ENCODE results near the gene SEC14L1. TPM values are rescaled to one million over a fixed set of nuclear protein-coding genes. Genes with fewer than 3 reads are reported as not detected.

SEC14L1 gene
- total RNA-seq, 1 donor from 2014 or later: 40.5 TPM

DNA sequence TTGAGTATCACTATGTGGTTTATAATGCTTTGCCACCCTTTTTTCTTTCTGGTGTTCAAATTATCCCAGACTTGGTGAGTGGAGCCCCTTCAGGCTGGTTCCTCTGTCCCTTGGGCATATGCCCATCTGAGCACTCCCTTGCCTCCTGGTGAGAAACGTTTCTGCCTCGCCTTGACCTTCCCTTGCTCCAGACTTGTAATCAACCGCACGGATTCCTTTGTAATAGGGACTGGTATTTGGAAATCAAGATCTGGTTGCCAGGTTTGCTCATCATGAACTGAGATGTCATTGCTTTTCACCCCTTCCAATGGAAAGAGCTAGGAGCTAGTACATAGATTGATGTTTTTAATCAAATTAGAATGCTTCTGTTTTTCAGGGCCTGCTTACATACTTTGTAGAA is 43.7 kb downstream of the SEC14L1 start:
- intact Hi-C loops (cut with DNase I): no loop called here
- TF ChIP-seq POLR2AphosphoS5 (IDR thresholded peaks at IDR 0.05; ENCODE audit: insufficient read depth in 1 of 2, low read depth in 1 of 2): no peak
- TF ChIP-seq POLR2A (IDR thresholded peaks at IDR 0.05): no peak
- TF ChIP-seq, protein P1, sequence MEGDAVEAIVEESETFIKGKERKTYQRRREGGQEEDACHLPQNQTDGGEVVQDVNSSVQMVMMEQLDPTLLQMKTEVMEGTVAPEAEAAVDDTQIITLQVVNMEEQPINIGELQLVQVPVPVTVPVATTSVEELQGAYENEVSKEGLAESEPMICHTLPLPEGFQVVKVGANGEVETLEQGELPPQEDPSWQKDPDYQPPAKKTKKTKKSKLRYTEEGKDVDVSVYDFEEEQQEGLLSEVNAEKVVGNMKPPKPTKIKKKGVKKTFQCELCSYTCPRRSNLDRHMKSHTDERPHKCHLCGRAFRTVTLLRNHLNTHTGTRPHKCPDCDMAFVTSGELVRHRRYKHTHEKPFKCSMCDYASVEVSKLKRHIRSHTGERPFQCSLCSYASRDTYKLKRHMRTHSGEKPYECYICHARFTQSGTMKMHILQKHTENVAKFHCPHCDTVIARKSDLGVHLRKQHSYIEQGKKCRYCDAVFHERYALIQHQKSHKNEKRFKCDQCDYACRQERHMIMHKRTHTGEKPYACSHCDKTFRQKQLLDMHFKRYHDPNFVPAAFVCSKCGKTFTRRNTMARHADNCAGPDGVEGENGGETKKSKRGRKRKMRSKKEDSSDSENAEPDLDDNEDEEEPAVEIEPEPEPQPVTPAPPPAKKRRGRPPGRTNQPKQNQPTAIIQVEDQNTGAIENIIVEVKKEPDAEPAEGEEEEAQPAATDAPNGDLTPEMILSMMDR (IDR thresholded peaks at IDR 0.05): no peak
- DNase-seq (ENCODE audit: extremely low spot score in 2 of 2): no peak
- no peak overlapping the region for H3K4me3 ChIP-seq
- H3K36me3 ChIP-seq: no peaks in the 10 kb centered on the region
- no peaks in the 10 kb centered on the region for H3K27me3 ChIP-seq
- no peaks in the 10 kb centered on the region for H3K9me3 ChIP-seq
- H3K4me1 ChIP-seq: peaks cover 29% of the 10 kb centered on the region
- H3K27ac ChIP-seq: no peak overlapping the region

DNA sequence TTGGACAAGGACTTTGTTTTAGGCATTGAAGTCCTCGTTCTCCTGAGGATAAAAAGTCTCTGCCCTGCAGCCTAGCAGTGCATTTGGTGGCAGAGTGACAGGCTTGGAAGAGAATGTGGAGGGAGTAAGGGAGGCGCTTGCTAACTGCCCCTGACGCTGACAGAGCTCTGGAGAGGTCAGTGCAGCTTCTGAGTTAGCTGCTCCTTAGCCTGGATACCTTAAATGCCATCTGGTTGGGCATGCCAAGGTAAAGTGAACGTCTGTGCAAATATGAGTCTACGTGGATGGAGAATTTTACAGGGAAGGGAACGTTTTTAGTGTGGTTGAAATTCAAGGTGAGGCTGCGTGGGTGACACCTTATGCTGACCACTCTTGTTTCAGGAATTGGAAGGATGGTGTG is 44.4 kb downstream of the SEC14L1 start:
- no peak for DNase-seq (ENCODE audit: extremely low spot score in 2 of 2)
- Histone ChIP-seq H3K9me3 (no peaks in the 10 kb centered on the region), H3K4me1 (peaks cover 29% of the 10 kb centered on the region), H3K27me3 (no peaks in the 10 kb centered on the region), H3K27ac (no peak overlapping the region), H3K4me3 (no peak overlapping the region), H3K36me3 (no peaks in the 10 kb centered on the region)
- TF ChIP-seq, protein P1 (IDR thresholded peaks at IDR 0.05): no peak
- no peak for TF ChIP-seq POLR2A (IDR thresholded peaks at IDR 0.05)
- no peak for TF ChIP-seq POLR2AphosphoS5 (IDR thresholded peaks at IDR 0.05; ENCODE audit: insufficient read depth in 1 of 2, low read depth in 1 of 2)
- intact Hi-C loops (cut with DNase I): no loop called here

DNA sequence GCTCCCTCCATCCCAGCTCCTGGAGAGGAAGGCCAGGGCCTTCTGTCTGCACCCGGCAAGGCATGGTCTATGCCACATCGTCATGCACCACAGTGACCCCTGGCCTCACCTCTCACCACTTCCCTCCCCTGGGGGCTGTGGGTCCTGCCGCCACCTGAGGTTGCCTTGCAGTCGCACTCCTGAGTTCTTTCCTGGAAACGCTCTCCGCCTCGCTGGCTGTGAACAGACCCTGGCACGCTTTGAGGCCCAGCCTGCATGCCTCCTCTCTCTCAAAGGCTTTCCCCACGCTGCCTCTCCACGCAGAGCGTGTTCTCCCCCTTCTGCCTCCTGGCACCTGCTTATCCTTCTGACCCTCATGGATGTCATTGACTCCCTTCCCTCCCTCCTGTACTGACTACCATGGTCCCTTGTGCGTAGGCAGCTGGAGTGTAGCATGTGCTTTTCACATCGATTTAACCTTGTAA is 45.4 kb downstream of the SEC14L1 start:
- TF ChIP-seq POLR2A (IDR thresholded peaks at IDR 0.05) (no peak), POLR2AphosphoS5 (IDR thresholded peaks at IDR 0.05; ENCODE audit: insufficient read depth in 1 of 2, low read depth in 1 of 2) (no peak)
- TF ChIP-seq, protein P1 (IDR thresholded peaks at IDR 0.05): no peak
- Histone ChIP-seq H3K27ac (no peak overlapping the region), H3K9me3 (no peaks in the 10 kb centered on the region), H3K4me3 (no peak overlapping the region), H3K36me3 (peaks cover 0 to 1% of the 10 kb centered on the region in 2 donors), H3K4me1 (peaks cover 29% of the 10 kb centered on the region), H3K27me3 (no peaks in the 10 kb centered on the region)
- DNase-seq (ENCODE audit: extremely low spot score in 2 of 2): no peak
- intact Hi-C loops (cut with DNase I): no loop called here

DNA sequence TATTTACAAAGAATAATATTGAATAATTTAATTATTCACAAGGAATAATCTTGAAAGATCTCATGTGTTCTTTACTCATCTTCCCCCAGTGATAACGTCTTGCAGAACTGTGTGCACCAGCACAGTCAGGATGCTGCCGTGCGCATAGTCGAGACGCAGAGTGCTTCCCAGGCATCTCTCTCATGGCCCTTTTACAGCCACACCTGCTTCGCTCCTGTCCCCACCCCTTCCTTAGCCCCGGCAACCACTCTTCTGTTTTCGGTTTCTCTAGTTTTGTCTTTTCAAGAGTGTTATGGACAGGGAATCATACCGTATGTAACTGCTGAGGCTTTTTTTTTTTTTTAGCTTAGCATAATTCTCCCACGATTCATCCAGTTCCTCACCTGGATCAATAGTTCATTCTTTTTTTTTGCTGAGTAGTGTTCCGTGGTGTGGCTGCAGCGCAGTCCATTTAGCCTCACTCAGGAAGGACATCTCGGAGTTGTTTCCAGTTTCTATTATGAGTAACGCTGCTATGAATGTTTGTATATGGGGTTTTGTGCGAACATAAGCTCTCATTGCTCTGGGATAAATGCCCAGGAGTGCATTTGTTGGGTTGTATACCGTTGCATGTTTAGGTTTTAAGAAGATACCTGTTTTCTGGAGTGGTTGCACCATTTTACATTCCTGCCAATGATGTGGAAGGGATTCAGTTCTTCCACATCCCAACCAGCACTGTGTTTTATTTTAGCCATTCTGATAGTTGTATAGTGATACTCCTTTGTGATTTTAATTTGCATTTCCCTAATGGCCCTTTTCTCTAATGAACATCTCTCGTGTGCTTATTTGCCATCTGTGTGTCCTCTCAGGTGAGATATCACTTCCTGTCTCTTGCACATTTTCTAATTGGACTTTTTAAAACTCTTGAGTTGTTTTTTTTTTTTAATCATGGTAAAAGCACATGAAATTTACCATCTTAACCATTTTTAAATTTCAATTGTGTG is 47.6 kb downstream of the SEC14L1 start:
- no peak for DNase-seq (ENCODE audit: extremely low spot score in 2 of 2)
- no peak overlapping the region for H3K27ac ChIP-seq
- peaks cover 0 to 18% of the 10 kb centered on the region in 2 donors for H3K36me3 ChIP-seq
- H3K4me3 ChIP-seq: no peak overlapping the region
- no peaks in the 10 kb centered on the region for H3K27me3 ChIP-seq
- TF ChIP-seq, protein P1 (IDR thresholded peaks at IDR 0.05): no peak
- TF ChIP-seq POLR2A (IDR thresholded peaks at IDR 0.05): no peak
- intact Hi-C loops (cut with DNase I): no loop called here
- peaks cover 20% of the 10 kb centered on the region for H3K4me1 ChIP-seq
- H3K9me3 ChIP-seq: no peaks in the 10 kb centered on the region

DNA sequence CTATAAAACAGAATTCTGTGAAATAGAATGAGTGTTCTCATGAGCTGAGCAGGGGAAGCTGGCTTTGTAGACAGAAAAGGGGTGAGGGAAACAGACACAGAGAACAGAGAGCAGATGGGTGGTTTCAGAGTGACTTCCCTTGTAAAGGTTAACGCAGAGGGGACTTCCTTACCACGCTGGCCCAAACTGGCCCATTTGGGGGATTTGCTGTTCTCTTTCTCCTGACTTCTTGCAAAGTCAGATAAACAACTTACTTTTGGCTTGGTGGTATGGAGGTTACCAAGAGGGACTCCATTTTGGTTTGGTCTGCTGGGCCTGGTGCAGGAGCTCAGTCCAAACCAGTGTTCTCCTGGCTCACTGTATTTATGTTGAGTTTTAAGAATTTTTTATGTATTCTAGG is 48.4 kb downstream of the SEC14L1 start:
- TF ChIP-seq POLR2AphosphoS5 (IDR thresholded peaks at IDR 0.05; ENCODE audit: insufficient read depth in 1 of 2, low read depth in 1 of 2): no peak
- no peak for TF ChIP-seq POLR2A (IDR thresholded peaks at IDR 0.05)
- TF ChIP-seq, protein P1 (IDR thresholded peaks at IDR 0.05): no peak
- Histone ChIP-seq H3K9me3 (no peaks in the 10 kb centered on the region), H3K27ac (no peak overlapping the region), H3K4me3 (no peak overlapping the region), H3K27me3 (no peaks in the 10 kb centered on the region), H3K4me1 (peaks cover 20% of the 10 kb centered on the region), H3K36me3 (peaks cover 0 to 23% of the 10 kb centered on the region in 2 donors)
- DNase-seq (ENCODE audit: extremely low spot score in 2 of 2): no peak
- intact Hi-C loops (cut with DNase I): no loop called here
